Measurements from ENCODE around the gene CHURC1. TPM values are rescaled to one million over a fixed set of nuclear protein-coding genes. Genes with fewer than 3 reads are reported as not detected.

Gene CHURC1
- total and polyA plus RNA-seq, 2 of the 13 experiments (the other 11 are each of a cell fraction or from before 2014, with no cell fraction given) = 41.1 to 74.4 TPM

DNA sequence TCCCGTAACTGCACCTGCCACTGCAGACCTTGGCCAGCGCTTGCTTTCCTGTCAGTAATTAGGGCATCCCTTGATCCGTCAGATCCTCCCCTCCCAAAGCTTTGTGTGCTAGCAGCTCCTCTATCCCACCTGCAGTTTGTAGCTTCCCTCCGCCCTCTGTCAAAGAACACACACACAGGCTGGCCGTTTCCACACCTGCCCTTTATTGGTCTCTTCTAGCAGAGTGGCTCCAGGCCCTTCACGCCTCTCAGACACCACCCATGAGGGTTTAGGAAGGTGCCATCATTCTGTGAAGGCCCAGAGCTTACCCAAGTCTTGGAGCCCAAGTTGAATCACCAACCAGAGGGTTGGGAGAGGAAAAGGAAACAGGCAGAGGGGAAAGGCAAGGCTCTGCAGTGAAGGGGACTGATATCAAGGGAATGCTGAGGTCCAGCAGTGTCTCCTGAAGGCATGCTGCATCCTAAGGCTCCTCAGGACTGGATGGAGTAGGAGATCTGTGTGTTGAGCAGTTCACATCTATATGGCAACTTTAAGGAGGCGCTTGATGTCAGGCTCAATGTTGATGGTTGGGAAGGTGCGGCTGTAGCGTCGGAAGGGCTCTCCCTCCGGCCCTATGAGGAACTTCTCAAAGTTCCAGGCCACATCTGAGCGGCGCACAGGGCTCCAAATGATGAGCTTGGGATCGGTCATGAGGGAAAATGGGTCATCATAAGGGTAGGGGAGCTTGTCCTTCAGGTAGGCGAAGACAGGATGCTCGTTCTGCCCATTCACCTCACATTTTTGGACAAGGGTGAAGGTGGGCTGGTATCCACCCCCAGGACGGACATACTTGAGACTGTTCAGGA, 24.9 kb downstream of the CHURC1 start (continued):
- peak; percentile 22; the same call in 1 of the 2 replicates for TF ChIP-seq ZNF792 (CRISPR knock-in tag; IDR thresholded peaks at IDR 0.05)
- TF ChIP-seq ELF3 (CRISPR knock-in tag; IDR thresholded peaks at IDR 0.05) = no peak
- no peak for TF ChIP-seq YY1 (IDR thresholded peaks at IDR 0.05; ENCODE audit: insufficient read depth, insufficient replicate concordance, low read depth, low read length)
- TF ChIP-seq, protein P1, sequence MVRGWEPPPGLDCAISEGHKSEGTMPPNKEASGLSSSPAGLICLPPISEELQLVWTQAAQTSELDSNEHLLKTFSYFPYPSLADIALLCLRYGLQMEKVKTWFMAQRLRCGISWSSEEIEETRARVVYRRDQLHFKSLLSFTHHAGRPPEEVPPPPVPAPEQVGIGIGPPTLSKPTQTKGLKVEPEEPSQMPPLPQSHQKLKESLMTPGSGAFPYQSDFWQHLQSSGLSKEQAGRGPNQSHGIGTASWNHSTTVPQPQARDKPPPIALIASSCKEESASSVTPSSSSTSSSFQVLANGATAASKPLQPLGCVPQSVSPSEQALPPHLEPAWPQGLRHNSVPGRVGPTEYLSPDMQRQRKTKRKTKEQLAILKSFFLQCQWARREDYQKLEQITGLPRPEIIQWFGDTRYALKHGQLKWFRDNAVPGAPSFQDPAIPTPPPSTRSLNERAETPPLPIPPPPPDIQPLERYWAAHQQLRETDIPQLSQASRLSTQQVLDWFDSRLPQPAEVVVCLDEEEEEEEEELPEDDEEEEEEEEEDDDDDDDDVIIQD (CRISPR knock-in tag; IDR thresholded peaks at IDR 0.05; ENCODE audit: low read depth) = no peak
- TF ChIP-seq ZNF207 (IDR thresholded peaks at IDR 0.05; ENCODE audit: borderline replicate concordance) = no peak
- TF ChIP-seq, protein P2, sequence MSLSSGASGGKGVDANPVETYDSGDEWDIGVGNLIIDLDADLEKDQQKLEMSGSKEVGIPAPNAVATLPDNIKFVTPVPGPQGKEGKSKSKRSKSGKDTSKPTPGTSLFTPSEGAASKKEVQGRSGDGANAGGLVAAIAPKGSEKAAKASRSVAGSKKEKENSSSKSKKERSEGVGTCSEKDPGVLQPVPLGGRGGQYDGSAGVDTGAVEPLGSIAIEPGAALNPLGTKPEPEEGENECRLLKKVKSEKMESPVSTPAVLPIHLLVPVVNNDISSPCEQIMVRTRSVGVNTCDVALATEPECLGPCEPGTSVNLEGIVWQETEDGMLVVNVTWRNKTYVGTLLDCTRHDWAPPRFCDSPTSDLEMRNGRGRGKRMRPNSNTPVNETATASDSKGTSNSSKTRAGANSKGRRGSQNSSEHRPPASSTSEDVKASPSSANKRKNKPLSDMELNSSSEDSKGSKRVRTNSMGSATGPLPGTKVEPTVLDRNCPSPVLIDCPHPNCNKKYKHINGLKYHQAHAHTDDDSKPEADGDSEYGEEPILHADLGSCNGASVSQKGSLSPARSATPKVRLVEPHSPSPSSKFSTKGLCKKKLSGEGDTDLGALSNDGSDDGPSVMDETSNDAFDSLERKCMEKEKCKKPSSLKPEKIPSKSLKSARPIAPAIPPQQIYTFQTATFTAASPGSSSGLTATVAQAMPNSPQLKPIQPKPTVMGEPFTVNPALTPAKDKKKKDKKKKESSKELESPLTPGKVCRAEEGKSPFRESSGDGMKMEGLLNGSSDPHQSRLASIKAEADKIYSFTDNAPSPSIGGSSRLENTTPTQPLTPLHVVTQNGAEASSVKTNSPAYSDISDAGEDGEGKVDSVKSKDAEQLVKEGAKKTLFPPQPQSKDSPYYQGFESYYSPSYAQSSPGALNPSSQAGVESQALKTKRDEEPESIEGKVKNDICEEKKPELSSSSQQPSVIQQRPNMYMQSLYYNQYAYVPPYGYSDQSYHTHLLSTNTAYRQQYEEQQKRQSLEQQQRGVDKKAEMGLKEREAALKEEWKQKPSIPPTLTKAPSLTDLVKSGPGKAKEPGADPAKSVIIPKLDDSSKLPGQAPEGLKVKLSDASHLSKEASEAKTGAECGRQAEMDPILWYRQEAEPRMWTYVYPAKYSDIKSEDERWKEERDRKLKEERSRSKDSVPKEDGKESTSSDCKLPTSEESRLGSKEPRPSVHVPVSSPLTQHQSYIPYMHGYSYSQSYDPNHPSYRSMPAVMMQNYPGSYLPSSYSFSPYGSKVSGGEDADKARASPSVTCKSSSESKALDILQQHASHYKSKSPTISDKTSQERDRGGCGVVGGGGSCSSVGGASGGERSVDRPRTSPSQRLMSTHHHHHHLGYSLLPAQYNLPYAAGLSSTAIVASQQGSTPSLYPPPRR (CRISPR knock-in tag; IDR thresholded peaks at IDR 0.05; ENCODE audit: borderline replicate concordance) = no peak
- no peak for TF ChIP-seq ZNF788 (CRISPR knock-in tag; IDR thresholded peaks at IDR 0.05; ENCODE audit: borderline replicate concordance)
- TF ChIP-seq JUN (CRISPR knock-in tag; IDR thresholded peaks at IDR 0.05) = no peak
- TF ChIP-seq ASH2L (IDR thresholded peaks at IDR 0.05; ENCODE audit: insufficient read length, low read depth, low read length) = no peak
- TF ChIP-seq SP5 (CRISPR knock-in tag; IDR thresholded peaks at IDR 0.05; ENCODE audit: borderline replicate concordance, low read depth) = no peak
- TF ChIP-seq, protein P3, sequence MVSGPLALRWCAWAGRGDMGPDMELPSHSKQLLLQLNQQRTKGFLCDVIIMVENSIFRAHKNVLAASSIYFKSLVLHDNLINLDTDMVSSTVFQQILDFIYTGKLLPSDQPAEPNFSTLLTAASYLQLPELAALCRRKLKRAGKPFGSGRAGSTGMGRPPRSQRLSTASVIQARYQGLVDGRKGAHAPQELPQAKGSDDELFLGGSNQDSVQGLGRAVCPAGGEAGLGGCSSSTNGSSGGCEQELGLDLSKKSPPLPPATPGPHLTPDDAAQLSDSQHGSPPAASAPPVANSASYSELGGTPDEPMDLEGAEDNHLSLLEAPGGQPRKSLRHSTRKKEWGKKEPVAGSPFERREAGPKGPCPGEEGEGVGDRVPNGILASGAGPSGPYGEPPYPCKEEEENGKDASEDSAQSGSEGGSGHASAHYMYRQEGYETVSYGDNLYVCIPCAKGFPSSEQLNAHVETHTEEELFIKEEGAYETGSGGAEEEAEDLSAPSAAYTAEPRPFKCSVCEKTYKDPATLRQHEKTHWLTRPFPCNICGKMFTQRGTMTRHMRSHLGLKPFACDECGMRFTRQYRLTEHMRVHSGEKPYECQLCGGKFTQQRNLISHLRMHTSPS (CRISPR knock-in tag; IDR thresholded peaks at IDR 0.05; ENCODE audit: low read depth) = no peak
- TF ChIP-seq, protein P4, sequence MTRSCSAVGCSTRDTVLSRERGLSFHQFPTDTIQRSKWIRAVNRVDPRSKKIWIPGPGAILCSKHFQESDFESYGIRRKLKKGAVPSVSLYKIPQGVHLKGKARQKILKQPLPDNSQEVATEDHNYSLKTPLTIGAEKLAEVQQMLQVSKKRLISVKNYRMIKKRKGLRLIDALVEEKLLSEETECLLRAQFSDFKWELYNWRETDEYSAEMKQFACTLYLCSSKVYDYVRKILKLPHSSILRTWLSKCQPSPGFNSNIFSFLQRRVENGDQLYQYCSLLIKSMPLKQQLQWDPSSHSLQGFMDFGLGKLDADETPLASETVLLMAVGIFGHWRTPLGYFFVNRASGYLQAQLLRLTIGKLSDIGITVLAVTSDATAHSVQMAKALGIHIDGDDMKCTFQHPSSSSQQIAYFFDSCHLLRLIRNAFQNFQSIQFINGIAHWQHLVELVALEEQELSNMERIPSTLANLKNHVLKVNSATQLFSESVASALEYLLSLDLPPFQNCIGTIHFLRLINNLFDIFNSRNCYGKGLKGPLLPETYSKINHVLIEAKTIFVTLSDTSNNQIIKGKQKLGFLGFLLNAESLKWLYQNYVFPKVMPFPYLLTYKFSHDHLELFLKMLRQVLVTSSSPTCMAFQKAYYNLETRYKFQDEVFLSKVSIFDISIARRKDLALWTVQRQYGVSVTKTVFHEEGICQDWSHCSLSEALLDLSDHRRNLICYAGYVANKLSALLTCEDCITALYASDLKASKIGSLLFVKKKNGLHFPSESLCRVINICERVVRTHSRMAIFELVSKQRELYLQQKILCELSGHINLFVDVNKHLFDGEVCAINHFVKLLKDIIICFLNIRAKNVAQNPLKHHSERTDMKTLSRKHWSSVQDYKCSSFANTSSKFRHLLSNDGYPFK (CRISPR knock-in tag; IDR thresholded peaks at IDR 0.05; ENCODE audit: borderline replicate concordance) = no peak
- TF ChIP-seq, protein P5, sequence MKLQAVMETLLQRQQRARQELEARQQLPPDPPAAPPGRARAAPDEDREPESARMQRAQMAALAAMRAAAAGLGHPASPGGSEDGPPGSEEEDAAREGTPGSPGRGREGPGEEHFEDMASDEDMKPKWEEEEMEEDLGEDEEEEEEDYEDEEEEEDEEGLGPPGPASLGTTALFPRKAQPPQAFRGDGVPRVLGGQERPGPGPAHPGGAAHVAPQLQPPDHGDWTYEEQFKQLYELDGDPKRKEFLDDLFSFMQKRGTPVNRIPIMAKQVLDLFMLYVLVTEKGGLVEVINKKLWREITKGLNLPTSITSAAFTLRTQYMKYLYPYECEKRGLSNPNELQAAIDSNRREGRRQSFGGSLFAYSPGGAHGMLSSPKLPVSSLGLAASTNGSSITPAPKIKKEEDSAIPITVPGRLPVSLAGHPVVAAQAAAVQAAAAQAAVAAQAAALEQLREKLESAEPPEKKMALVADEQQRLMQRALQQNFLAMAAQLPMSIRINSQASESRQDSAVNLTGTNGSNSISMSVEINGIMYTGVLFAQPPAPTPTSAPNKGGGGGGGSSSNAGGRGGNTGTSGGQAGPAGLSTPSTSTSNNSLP (IDR thresholded peaks at IDR 0.05; ENCODE audit: low read depth, low read length) = no peak
- no peak for TF ChIP-seq ZNF343 (CRISPR knock-in tag; IDR thresholded peaks at IDR 0.05)
- no peak for TF ChIP-seq ZNF614 (CRISPR knock-in tag; IDR thresholded peaks at IDR 0.05; ENCODE audit: borderline replicate concordance)
